ENCODE results near the gene PRAME. TPM values are rescaled to one million over a fixed set of nuclear protein-coding genes. Genes with fewer than 3 reads are reported as not detected.

PRAME gene
- total and polyA plus RNA-seq, 2 of the 13 experiments (the other 11 are each of a cell fraction or from before 2014, with no cell fraction given), result 0.11 to 0.83 TPM

DNA sequence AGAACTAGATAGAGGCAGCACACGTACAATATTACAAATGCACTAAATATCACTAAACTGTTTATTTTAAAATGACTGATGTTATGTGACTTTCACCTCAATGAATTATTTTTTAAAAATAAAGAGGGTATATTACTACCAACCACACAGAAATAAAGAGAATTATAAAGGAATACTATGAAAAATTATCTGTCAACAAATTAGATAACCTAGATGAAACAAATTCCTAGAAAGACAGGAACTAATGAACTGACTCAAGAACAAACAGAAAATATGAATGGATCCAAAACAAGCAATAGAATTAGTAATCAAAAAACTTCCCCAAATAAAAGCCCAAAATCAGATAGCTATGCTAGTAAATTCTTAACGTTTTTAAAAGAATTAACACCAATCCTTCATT is 60.8 kb downstream of the PRAME start:
- no peaks in the 10 kb centered on the region for H3K4me1 ChIP-seq (ENCODE audit: insufficient read depth, low read length)
- ATAC-seq (no peak), FAIRE-seq (no peak), DNase-seq (ENCODE audit: low spot score) (no peak)
- no TSS peak for BruUV-seq (replicated peaks)
- peaks cover 7% of the 10 kb centered on the region for H3K79me2 ChIP-seq (ENCODE audit: insufficient read depth, low read length)
- ChIA-PET POLR2A (no interaction called here), CTCF (ENCODE audit: low intra/inter-chr PET ratio, low total read pairs) (no interaction called here)
- no peak overlapping the region for H3K9ac ChIP-seq (ENCODE audit: insufficient read depth, low read depth, low read length)
- H3K9me3 ChIP-seq (ENCODE audit: low read length), result no peaks in the 10 kb centered on the region
- H3K27ac ChIP-seq (ENCODE audit: extremely low read length, insufficient read depth, low read length), result no peak overlapping the region
- H3K4me2 ChIP-seq (ENCODE audit: low read depth, low read length), result no peak overlapping the region
- H3K36me3 ChIP-seq (replicated peaks in 1 of 2; ENCODE audit: control insufficient read depth in 1 of 2, insufficient read depth in 2 of 2, low read length in 2 of 2), result peaks cover 1 to 21% of the 10 kb centered on the region in 2 experiments; a peak in 3 of 5 replicates
- WGBS (ENCODE audit: low lambda C conversion rate), result 92% methylated on average over 2 of the region's 2 CpGs
- no peak overlapping the region for H3K4me3 ChIP-seq (replicated peaks in 1 of 3; ENCODE audit: insufficient read depth in 1 of 3, low read depth in 2 of 3, low read length in 3 of 3)
- no peak overlapping the region for H2AFZ ChIP-seq (ENCODE audit: low read length)
- H4K20me1 ChIP-seq (ENCODE audit: insufficient read depth, low read length), result no peaks in the 10 kb centered on the region
- intact Hi-C loops (cut with micrococcal nuclease; ENCODE audit: unreplicated experiment) (no loop called here), in situ Hi-C loops (cut with HindIII; ENCODE audit: extremely low pct_ligation_motif_present, low pct_unique_long_range_greater_than_20kb) (no loop called here)
- no peaks in the 10 kb centered on the region; a peak in 1 of 5 replicates for H3K27me3 ChIP-seq (ENCODE audit: control insufficient read depth in 1 of 2, insufficient read depth in 2 of 2, low read length in 2 of 2)
- TF ChIP-seq, protein P1, sequence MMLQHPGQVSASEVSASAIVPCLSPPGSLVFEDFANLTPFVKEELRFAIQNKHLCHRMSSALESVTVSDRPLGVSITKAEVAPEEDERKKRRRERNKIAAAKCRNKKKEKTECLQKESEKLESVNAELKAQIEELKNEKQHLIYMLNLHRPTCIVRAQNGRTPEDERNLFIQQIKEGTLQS (CRISPR knock-in tag; IDR thresholded peaks at IDR 0.05), result no peak
- TF ChIP-seq, protein P2, sequence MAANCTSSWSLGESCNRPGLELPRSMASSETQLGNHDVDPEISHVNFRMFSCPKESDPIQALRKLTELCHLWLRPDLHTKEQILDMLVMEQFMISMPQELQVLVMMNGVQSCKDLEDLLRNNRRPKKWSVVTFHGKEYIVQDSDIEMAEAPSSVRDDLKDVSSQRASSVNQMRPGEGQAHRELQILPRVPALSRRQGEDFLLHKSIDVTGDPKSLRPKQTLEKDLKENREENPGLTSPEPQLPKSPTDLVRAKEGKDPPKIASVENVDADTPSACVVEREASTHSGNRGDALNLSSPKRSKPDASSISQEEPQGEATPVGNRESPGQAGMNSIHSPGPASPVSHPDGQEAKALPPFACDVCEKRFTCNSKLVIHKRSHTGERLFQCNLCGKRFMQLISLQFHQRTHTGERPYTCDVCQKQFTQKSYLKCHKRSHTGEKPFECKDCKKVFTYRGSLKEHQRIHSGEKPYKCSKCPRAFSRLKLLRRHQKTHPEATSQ (CRISPR knock-in tag; IDR thresholded peaks at IDR 0.05; ENCODE audit: borderline replicate concordance), result no peak
- TF ChIP-seq NFKB2 (CRISPR knock-in tag; IDR thresholded peaks at IDR 0.05; ENCODE audit: borderline replicate concordance) (no peak), EEA1 (CRISPR knock-in tag; IDR thresholded peaks at IDR 0.05; ENCODE audit: borderline replicate concordance) (no peak), GATAD2A (CRISPR knock-in tag; IDR thresholded peaks at IDR 0.05) (no peak), RBFOX2 (IDR thresholded peaks at IDR 0.05; ENCODE audit: low read depth, low read length) (no peak), SOX13 (IDR thresholded peaks at IDR 0.05) (no peak), SOX13 (CRISPR knock-in tag; conservative IDR thresholded peaks at IDR 0.05 in 1 of 2, IDR thresholded peaks at IDR 0.05 in 1 of 2) (no peak), ZNF598 (CRISPR knock-in tag; IDR thresholded peaks at IDR 0.05; ENCODE audit: borderline replicate concordance) (no peak), ZNF891 (CRISPR knock-in tag; IDR thresholded peaks at IDR 0.05) (no peak), ZNF235 (CRISPR knock-in tag; IDR thresholded peaks at IDR 0.05; ENCODE audit: borderline replicate concordance) (no peak), MIER3 (CRISPR knock-in tag; IDR thresholded peaks at IDR 0.05; ENCODE audit: borderline replicate concordance) (no peak), SAP130 (CRISPR knock-in tag; IDR thresholded peaks at IDR 0.05; ENCODE audit: low read depth) (no peak), ELF4 (CRISPR knock-in tag; IDR thresholded peaks at IDR 0.05; ENCODE audit: borderline replicate concordance) (no peak), ZNF746 (CRISPR knock-in tag; IDR thresholded peaks at IDR 0.05) (no peak), ASH2L (IDR thresholded peaks at IDR 0.05; ENCODE audit: insufficient read length, low read depth, low read length) (no peak)
- TF ChIP-seq, protein P3, sequence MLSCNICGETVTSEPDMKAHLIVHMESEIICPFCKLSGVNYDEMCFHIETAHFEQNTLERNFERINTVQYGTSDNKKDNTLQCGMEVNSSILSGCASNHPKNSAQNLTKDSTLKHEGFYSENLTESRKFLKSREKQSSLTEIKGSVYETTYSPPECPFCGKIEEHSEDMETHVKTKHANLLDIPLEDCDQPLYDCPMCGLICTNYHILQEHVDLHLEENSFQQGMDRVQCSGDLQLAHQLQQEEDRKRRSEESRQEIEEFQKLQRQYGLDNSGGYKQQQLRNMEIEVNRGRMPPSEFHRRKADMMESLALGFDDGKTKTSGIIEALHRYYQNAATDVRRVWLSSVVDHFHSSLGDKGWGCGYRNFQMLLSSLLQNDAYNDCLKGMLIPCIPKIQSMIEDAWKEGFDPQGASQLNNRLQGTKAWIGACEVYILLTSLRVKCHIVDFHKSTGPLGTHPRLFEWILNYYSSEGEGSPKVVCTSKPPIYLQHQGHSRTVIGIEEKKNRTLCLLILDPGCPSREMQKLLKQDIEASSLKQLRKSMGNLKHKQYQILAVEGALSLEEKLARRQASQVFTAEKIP (CRISPR knock-in tag; IDR thresholded peaks at IDR 0.05; ENCODE audit: borderline replicate concordance), result no peak
- TF ChIP-seq, protein P4, sequence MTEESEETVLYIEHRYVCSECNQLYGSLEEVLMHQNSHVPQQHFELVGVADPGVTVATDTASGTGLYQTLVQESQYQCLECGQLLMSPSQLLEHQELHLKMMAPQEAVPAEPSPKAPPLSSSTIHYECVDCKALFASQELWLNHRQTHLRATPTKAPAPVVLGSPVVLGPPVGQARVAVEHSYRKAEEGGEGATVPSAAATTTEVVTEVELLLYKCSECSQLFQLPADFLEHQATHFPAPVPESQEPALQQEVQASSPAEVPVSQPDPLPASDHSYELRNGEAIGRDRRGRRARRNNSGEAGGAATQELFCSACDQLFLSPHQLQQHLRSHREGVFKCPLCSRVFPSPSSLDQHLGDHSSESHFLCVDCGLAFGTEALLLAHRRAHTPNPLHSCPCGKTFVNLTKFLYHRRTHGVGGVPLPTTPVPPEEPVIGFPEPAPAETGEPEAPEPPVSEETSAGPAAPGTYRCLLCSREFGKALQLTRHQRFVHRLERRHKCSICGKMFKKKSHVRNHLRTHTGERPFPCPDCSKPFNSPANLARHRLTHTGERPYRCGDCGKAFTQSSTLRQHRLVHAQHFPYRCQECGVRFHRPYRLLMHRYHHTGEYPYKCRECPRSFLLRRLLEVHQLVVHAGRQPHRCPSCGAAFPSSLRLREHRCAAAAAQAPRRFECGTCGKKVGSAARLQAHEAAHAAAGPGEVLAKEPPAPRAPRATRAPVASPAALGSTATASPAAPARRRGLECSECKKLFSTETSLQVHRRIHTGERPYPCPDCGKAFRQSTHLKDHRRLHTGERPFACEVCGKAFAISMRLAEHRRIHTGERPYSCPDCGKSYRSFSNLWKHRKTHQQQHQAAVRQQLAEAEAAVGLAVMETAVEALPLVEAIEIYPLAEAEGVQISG (CRISPR knock-in tag; IDR thresholded peaks at IDR 0.05), result no peak
- TF ChIP-seq, protein P5, sequence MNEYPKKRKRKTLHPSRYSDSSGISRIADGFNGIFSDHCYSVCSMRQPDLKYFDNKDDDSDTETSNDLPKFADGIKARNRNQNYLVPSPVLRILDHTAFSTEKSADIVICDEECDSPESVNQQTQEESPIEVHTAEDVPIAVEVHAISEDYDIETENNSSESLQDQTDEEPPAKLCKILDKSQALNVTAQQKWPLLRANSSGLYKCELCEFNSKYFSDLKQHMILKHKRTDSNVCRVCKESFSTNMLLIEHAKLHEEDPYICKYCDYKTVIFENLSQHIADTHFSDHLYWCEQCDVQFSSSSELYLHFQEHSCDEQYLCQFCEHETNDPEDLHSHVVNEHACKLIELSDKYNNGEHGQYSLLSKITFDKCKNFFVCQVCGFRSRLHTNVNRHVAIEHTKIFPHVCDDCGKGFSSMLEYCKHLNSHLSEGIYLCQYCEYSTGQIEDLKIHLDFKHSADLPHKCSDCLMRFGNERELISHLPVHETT (CRISPR knock-in tag; conservative IDR thresholded peaks at IDR 0.05), result no peak

All from HepG2 (cell line).